MCF 10A (cell line): ENCODE measurements around the gene AUTS2. TPM values are rescaled to one million over a fixed set of nuclear protein-coding genes. Genes with fewer than 3 reads are reported as not detected.

ENCODE experiments used
- BruUV-seq: library from RNA; stranded (reverse); fragments of 400-500 nt; replicated peaks from 2 replicates; lab custom pipeline; 2021; lab: Mats Ljungman, UMichigan
- CTCF ChIA-PET: fragments of 300-600 bp; sonication (Branson Sonifier 250); formaldehyde crosslinking; extraction: SDS; loops from one replicate; lab custom pipeline; 2021; ENCODE audit warnings: antibody characterized with exemption, inconsistent platforms; lab: Yijun Ruan, JAX
- POLR2A ChIA-PET: fragments of 300-600, 350-650 bp; sonication (Branson Sonifier 250); formaldehyde crosslinking; extraction: SDS; loops from one replicate; lab custom pipeline; 2020; ENCODE audit warnings: antibody characterized with exemption, inconsistent platforms; lab: Yijun Ruan, JAX
- DNase-seq: peaks from one replicate; pipeline ENCODE4 v3.0.0-alpha.2; 2018; ENCODE audit not compliant: unreplicated experiment
- H3K27ac Mint-ChIP-seq: one replicate; pipeline ENCODE4 v1.8.0; 2022; ENCODE audit warnings: mild to moderate bottlenecking, low read depth, mixed read lengths; ENCODE audit not compliant: unreplicated experiment
- H3K27me3 Mint-ChIP-seq: one replicate; pipeline ENCODE4 v1.8.0; 2022; ENCODE audit warnings: mixed read lengths; ENCODE audit not compliant: insufficient read depth, unreplicated experiment
- H3K36me3 Mint-ChIP-seq: one replicate; pipeline ENCODE4 v1.8.0; 2022; ENCODE audit warnings: mild to moderate bottlenecking, moderate library complexity, mixed read lengths; ENCODE audit not compliant: insufficient read depth, unreplicated experiment
- H3K4me1 Mint-ChIP-seq: one replicate; pipeline ENCODE4 v1.8.0; 2022; ENCODE audit warnings: mixed read lengths; ENCODE audit not compliant: insufficient read depth, unreplicated experiment
- H3K4me3 Mint-ChIP-seq: one replicate; pipeline ENCODE4 v1.8.0; 2022; ENCODE audit warnings: mild to moderate bottlenecking, moderate library complexity, mixed read lengths; ENCODE audit not compliant: unreplicated experiment
- H3K9me3 Mint-ChIP-seq: one replicate; pipeline ENCODE4 v1.8.0; 2022; ENCODE audit warnings: mixed read lengths; ENCODE audit not compliant: unreplicated experiment
- CTCF ChIP-seq: fragments of 200-600 bp; IDR thresholded peaks from one replicate; pipeline ENCODE4 v1.8.0; 2022; ENCODE audit warnings: antibody characterized with exemption, mild to moderate bottlenecking; ENCODE audit not compliant: unreplicated experiment
- intact Hi-C: fragments of 100-400 bp; cut with micrococcal nuclease; formaldehyde crosslinking; loops from 2 replicates; pipeline ENCODE4 v1.14.1; 2022
- total RNA-seq: library from RNA; stranded (reverse); gene quantifications from 2 replicates; pipeline ENCODE4 v1.2.3, GENCODE V29; 2022

AUTS2 gene
- total RNA-seq, 1 experiment from 2014 or later: 1.3 TPM

DNA sequence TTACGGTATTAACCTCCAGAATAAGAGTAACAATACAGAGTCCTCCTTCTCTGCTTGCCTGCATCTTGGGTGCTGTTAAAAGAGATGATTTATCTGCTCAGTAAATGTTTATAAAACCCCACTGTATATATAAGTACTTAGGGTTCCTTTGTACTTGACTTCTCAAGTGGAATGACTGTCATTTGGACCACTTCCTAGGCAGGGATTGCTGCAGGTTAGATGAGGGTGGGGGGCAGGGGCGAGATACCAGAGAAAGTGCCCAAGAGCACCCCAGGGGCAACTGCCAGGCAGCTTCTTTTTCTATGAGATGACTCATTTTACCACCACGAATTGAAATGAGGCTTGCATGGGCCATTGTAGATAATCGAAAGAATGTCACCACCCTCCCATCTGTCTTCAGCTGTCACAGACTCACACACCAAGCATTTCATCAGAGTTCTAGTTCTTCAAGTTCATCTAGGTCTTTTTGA lies 1111.8 kb downstream of the AUTS2 start:
- Mint-ChIP-seq H3K36me3 (no peaks in the 10 kb centered on the region), H3K9me3 (no peaks in the 10 kb centered on the region), H3K27ac (no peak overlapping the region), H3K4me3 (no peak overlapping the region), H3K27me3 (no peaks in the 10 kb centered on the region), H3K4me1 (peaks cover 5% of the 10 kb centered on the region)
- ChIA-PET CTCF (no interaction called here), POLR2A (no interaction called here)
- intact Hi-C loops: no loop called here
- TF ChIP-seq CTCF: no peak
- no TSS peak for BruUV-seq
- no peak for DNase-seq

GRCh38 chr7:70710651-70711050 lies 1112.4 kb downstream of the AUTS2 start:
- BruUV-seq: no TSS peak
- no peak for TF ChIP-seq CTCF
- H3K4me3 Mint-ChIP-seq: no peak overlapping the region
- CTCF ChIA-PET: no interaction called here
- H3K9me3 Mint-ChIP-seq: no peaks in the 10 kb centered on the region
- peaks cover 5% of the 10 kb centered on the region for H3K4me1 Mint-ChIP-seq
- intact Hi-C loops: no loop called here
- H3K36me3 Mint-ChIP-seq: no peaks in the 10 kb centered on the region
- H3K27me3 Mint-ChIP-seq: no peaks in the 10 kb centered on the region
- DNase-seq: no peak
- POLR2A ChIA-PET: no interaction called here
- H3K27ac Mint-ChIP-seq: no peak overlapping the region

GRCh38 chr7:70711452-70711851 lies 1113.2 kb downstream of the AUTS2 start:
- no peaks in the 10 kb centered on the region for H3K36me3 Mint-ChIP-seq
- ChIA-PET POLR2A (no interaction called here), CTCF (no interaction called here)
- TF ChIP-seq CTCF: no peak
- peaks cover 5% of the 10 kb centered on the region for H3K4me1 Mint-ChIP-seq
- BruUV-seq: no TSS peak
- DNase-seq: no peak
- H3K27ac Mint-ChIP-seq: no peak overlapping the region
- intact Hi-C loops: no loop called here
- H3K9me3 Mint-ChIP-seq: no peaks in the 10 kb centered on the region
- H3K27me3 Mint-ChIP-seq: no peaks in the 10 kb centered on the region
- no peak overlapping the region for H3K4me3 Mint-ChIP-seq

GRCh38 chr7:70712942-70713341 lies 1114.7 kb downstream of the AUTS2 start:
- H3K36me3 Mint-ChIP-seq: no peaks in the 10 kb centered on the region
- CTCF ChIA-PET: no interaction called here
- no peak for TF ChIP-seq CTCF
- H3K27ac Mint-ChIP-seq: no peak overlapping the region
- BruUV-seq: no TSS peak
- no peaks in the 10 kb centered on the region for H3K9me3 Mint-ChIP-seq
- no peak for DNase-seq
- intact Hi-C loops: no loop called here
- no peaks in the 10 kb centered on the region for H3K27me3 Mint-ChIP-seq
- H3K4me1 Mint-ChIP-seq: peaks cover 5% of the 10 kb centered on the region
- POLR2A ChIA-PET: no interaction called here
- H3K4me3 Mint-ChIP-seq: no peak overlapping the region
